Hepatocyte (in vitro differentiated cells): Measurements from ENCODE around the gene ILF3. TPM values are rescaled to one million over a fixed set of nuclear protein-coding genes. Genes with fewer than 3 reads are reported as not detected.

Experiments used
- DNase-seq: peaks from one replicate; pipeline ENCODE4 v3.0.0-alpha.2; 2016; ENCODE audit warnings: low spot score
- H2AFZ ChIP-seq: fragments of 200-600 bp; sonication (generic); 2 replicates; pipeline ENCODE4 v1.6.0; 2016; ENCODE audit warnings: antibody characterized with exemption, mild to moderate bottlenecking
- H3K27ac ChIP-seq: fragments of 200-600 bp; sonication (generic); 2 replicates; pipeline ENCODE4 v1.5.1; 2016; ENCODE audit warnings: mild to moderate bottlenecking
- H3K27me3 ChIP-seq: fragments of 200-600 bp; sonication (generic); 2 replicates; pipeline ENCODE4 v1.6.1; 2016
- H3K36me3 ChIP-seq: fragments of 200-600 bp; sonication (generic); replicated peaks from 2 replicates; pipeline ENCODE4 v1.5.1; 2016; ENCODE audit warnings: low read depth; ENCODE audit not compliant: insufficient read depth
- H3K4me1 ChIP-seq: fragments of 200-600 bp; sonication (generic); 2 replicates; pipeline ENCODE4 v1.5.1; 2016; ENCODE audit warnings: mild to moderate bottlenecking, moderate library complexity; ENCODE audit not compliant: insufficient read depth
- H3K4me2 ChIP-seq: fragments of 200-600 bp; sonication (generic); 2 replicates; pipeline ENCODE4 v1.6.0; 2016
- H3K4me3 ChIP-seq: fragments of 200-600 bp; sonication (generic); 2 replicates; pipeline ENCODE4 v1.5.1; 2016; ENCODE audit warnings: mild to moderate bottlenecking
- H3K79me2 ChIP-seq: fragments of 200-600 bp; sonication (generic); 2 replicates; pipeline ENCODE4 v1.6.0; 2017; ENCODE audit warnings: mild to moderate bottlenecking
- H3K9me2 ChIP-seq: fragments of 200-600 bp; sonication (generic); replicated peaks from 2 replicates; pipeline ENCODE4 v1.6.0; 2017; ENCODE audit warnings: mild to moderate bottlenecking; ENCODE audit not compliant: insufficient read depth
- H3K9me3 ChIP-seq: fragments of 200-600 bp; sonication (generic); 2 replicates; pipeline ENCODE4 v1.5.1; 2016; ENCODE audit warnings: low read depth, mild to moderate bottlenecking
- H4K20me1 ChIP-seq: fragments of 200-600 bp; sonication (generic); 2 replicates; pipeline ENCODE4 v1.6.0; 2016; ENCODE audit warnings: mild to moderate bottlenecking; ENCODE audit not compliant: insufficient read depth, poor library complexity, severe bottlenecking
- EZH2 ChIP-seq: fragments of 200-600 bp; sonication (generic); IDR thresholded peaks from 2 replicates; pipeline ENCODE4 v1.6.1; 2016; ENCODE audit warnings: antibody characterized with exemption, mild to moderate bottlenecking, borderline replicate concordance
- EZH2phosphoT487 ChIP-seq: fragments of 200-600 bp; sonication (generic); IDR thresholded peaks from one replicate; pipeline ENCODE4 v1.6.1; 2018; ENCODE audit warnings: antibody characterized with exemption, mild to moderate bottlenecking, low read depth, moderate library complexity; ENCODE audit not compliant: unreplicated experiment, severe bottlenecking
- WGBS: methylation state at CpG from one replicate; pipeline ENCODE4 v1.1.6; 2016; ENCODE audit warnings: low lambda C conversion rate; ENCODE audit errors: missing lambda C conversion rate; 5-methylcytosine and 5-hydroxymethylcytosine counted together
- polyA plus RNA-seq: library from polyadenylated mRNA; unstranded; fragments of >200 nt; fragmentation: Nextera tagmentation; extraction: Ambion mirVana; gene quantifications from 2 replicates; pipeline ENCODE4 v1.2.1, GENCODE V29; 2016
- total RNA-seq: library from RNA; depleted of rRNA; stranded (reverse); fragments of >200 nt; gene quantifications from 2 replicates; pipeline ENCODE4 v1.2.3, GENCODE V29; 2014
- TF ChIP-seq, protein P1 (sequence below): fragments of 200-600 bp; sonication (generic); IDR thresholded peaks from 2 replicates; pipeline ENCODE4 v1.5.1; 2016; ENCODE audit warnings: antibody characterized with exemption, mild to moderate bottlenecking; ENCODE audit not compliant: poor library complexity

Gene ILF3
- total and polyA plus RNA-seq, 2 experiments from 2014 or later: 120 to 149 TPM

- no peaks in the 10 kb centered on the region for H3K36me3 ChIP-seq
- H3K27ac ChIP-seq: no peak overlapping the region
- peaks cover 9% of the 10 kb centered on the region for H4K20me1 ChIP-seq
- TF ChIP-seq, protein P1, sequence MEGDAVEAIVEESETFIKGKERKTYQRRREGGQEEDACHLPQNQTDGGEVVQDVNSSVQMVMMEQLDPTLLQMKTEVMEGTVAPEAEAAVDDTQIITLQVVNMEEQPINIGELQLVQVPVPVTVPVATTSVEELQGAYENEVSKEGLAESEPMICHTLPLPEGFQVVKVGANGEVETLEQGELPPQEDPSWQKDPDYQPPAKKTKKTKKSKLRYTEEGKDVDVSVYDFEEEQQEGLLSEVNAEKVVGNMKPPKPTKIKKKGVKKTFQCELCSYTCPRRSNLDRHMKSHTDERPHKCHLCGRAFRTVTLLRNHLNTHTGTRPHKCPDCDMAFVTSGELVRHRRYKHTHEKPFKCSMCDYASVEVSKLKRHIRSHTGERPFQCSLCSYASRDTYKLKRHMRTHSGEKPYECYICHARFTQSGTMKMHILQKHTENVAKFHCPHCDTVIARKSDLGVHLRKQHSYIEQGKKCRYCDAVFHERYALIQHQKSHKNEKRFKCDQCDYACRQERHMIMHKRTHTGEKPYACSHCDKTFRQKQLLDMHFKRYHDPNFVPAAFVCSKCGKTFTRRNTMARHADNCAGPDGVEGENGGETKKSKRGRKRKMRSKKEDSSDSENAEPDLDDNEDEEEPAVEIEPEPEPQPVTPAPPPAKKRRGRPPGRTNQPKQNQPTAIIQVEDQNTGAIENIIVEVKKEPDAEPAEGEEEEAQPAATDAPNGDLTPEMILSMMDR: no peak
- no peak for TF ChIP-seq EZH2
- TF ChIP-seq EZH2phosphoT487: no peak
- H3K4me1 ChIP-seq: no peaks in the 10 kb centered on the region
- DNase-seq: no peak
- no peak overlapping the region for H3K4me3 ChIP-seq
- no peaks in the 10 kb centered on the region for H3K27me3 ChIP-seq
- no peaks in the 10 kb centered on the region for H3K9me3 ChIP-seq
- 85% methylated on average over 5 of the region's 5 CpGs for WGBS
- no peaks in the 10 kb centered on the region for H3K9me2 ChIP-seq
- peaks cover 99% of the 10 kb centered on the region for H3K79me2 ChIP-seq
- no peak overlapping the region for H3K4me2 ChIP-seq
- H2AFZ ChIP-seq: no peak overlapping the region
These were observed 81.6 kb downstream of the ILF3 start for GRCh38 chr19:10735741-10736140.

DNA sequence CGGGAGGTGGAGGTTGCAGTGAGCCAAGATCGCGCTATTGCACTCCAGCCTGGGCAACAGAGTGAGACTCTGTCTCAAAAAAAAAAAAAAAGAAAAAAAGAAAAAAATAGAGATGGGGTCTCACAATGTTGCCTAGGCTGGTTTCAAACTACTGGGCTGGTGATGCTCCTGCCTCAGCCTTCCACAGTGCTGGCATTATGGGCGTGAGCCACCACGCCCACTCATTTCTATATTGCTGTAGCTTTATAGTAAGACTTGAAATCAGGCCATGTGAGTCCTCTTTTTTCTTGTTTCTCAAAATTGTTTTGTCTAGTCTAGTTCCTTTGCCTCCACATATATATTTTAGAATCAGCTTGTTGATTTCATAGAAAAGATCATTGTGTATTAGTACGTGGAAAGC lies 82.0 kb downstream of the ILF3 start:
- H4K20me1 ChIP-seq: peaks cover 9% of the 10 kb centered on the region
- H3K4me2 ChIP-seq: no peak overlapping the region
- H3K4me1 ChIP-seq: no peaks in the 10 kb centered on the region
- H3K4me3 ChIP-seq: no peak overlapping the region
- no peaks in the 10 kb centered on the region for H3K36me3 ChIP-seq
- H3K27ac ChIP-seq: peak overlapping the region; percentile 23
- no peak for DNase-seq
- TF ChIP-seq EZH2 (no peak), EZH2phosphoT487 (no peak)
- TF ChIP-seq, protein P1: no peak
- H3K27me3 ChIP-seq: no peaks in the 10 kb centered on the region
- H3K79me2 ChIP-seq: peaks cover 96% of the 10 kb centered on the region
- H3K9me3 ChIP-seq: no peaks in the 10 kb centered on the region
- no peaks in the 10 kb centered on the region for H3K9me2 ChIP-seq
- H2AFZ ChIP-seq: no peak overlapping the region
- 99% methylated on average over 6 of the region's 6 CpGs for WGBS

DNA sequence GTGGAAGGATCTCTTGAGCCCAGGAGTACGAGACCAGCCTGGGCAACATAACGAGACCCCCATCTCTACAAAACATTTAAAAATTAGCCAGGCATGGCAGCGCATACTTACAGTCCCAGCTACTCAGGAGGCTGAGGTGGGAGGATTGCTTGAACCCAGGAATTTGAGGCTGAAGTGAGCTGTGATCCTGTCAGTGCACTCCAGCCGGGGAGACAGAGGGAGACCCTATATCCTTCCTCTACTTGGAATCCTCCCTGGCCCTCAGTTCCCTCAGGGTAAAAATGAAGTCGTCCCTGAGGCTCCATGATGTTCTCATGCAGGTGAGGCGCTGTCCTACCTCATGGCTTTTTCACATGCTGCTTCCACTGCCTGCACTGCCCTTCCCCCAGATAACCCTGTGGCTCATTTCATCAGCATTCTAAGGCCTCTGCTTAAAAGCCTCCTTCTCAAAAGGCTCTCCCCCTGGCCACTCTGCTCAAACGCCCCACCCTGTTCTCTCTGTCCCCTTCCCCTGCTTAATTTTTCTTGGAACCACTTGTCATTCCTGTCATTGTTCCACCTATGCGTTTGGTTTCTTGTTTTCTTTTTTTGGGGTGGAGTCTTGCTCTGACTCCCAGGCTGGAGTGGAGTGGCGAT lies 82.9 kb downstream of the ILF3 start:
- H3K4me2 ChIP-seq: no peak overlapping the region
- no peaks in the 10 kb centered on the region for H3K9me3 ChIP-seq
- H3K9me2 ChIP-seq: no peaks in the 10 kb centered on the region
- H3K36me3 ChIP-seq: no peaks in the 10 kb centered on the region
- H3K27ac ChIP-seq: peak overlapping the region; percentile 34
- no peak for DNase-seq
- peaks cover 2% of the 10 kb centered on the region for H3K4me1 ChIP-seq
- H3K4me3 ChIP-seq: no peak overlapping the region
- H3K79me2 ChIP-seq: peaks cover 95% of the 10 kb centered on the region
- no peaks in the 10 kb centered on the region for H3K27me3 ChIP-seq
- H2AFZ ChIP-seq: no peak overlapping the region
- H4K20me1 ChIP-seq: peaks cover 10% of the 10 kb centered on the region
- no peak for TF ChIP-seq EZH2phosphoT487
- no peak for TF ChIP-seq EZH2
- TF ChIP-seq, protein P1: no peak
- 87% methylated on average over 9 of the region's 9 CpGs for WGBS
